GM21717 (cell line): Measurements from ENCODE around the gene DNAH10.
"Not testable (repeated sequence)": the region's sequence is repeated elsewhere in the genome, so short reads cannot be mapped to it uniquely, and the experiment has no call there.

ENCODE experiments used
- ATAC-seq: cut with Tn5 transposase; IDR thresholded peaks from one replicate; pipeline ENCODE4 v1.9.1; 2021; ENCODE audit warnings: mild to moderate bottlenecking, moderate library complexity; ENCODE audit not compliant: unreplicated experiment

DNAH10 gene

GRCh38 chr12:123902821-123903220, 140.7 kb downstream of the DNAH10 start:
- no peak for ATAC-seq

DNA sequence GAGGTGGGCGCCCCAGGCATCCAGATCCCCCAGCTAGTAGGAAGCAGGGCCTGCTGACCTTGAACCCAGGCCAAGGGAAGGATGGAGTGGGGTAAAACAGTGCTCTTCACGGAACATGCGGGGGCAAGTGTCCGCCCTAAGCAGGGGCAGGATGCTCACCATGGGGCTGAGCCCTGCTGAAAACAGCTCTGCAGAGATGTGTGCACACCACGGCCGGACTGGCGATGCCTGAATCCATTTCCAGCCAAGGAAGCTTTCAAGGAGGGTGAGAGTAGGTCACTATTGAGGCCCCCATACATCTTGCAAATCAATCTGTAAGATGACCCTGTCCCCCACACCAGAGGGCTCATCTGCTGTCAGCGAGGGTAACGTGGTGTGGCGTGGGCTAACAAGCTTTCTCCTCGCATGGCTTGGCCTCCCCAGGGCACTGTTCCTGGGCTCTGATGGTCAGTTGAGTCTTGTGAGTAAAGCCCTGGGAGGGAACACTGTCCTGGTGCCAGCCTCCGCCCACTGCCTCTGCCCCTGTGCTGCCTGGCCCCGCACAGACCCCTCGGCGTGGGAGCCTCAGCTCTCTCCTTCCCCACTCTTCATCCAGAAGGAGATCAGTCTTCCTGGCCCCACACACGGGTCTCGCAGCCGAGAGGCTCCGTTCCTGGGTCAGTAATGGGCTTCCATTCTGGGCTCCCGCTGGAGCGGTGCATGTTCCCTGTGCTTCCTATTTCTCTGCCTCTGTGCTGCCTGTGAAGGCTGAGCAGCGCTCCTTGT, 141.4 kb downstream of the DNAH10 start:
- ATAC-seq, result no peak

DNA sequence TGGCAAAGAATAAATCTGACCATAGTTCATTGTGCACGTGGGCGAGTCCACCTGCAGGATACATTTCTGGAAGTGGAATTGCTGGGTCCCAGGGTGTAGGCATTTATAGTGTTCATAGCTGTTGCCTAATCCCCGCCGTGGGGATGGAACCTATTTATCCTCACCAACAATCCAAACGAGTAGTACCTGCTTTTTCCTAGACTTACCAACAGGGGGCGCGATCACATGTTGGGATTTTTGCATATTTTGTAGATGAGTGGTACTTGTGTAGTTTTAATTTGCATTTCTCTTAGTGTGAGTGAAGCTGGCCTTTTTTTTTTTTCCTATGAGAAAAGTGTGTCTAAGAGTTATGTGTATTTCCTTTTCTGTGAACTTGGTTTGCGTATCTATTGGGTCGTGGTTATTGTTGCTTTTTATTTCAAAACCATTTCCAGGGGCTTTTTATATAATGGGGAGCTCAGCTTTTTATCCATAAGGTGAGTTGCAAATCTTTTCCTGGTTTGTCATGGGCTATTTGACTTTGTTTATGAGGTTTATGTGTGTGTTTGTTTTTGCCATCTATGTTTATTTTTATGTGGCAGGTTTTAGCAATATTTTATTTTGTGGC, 143.3 kb downstream of the DNAH10 start:
- ATAC-seq, result no peak

DNA sequence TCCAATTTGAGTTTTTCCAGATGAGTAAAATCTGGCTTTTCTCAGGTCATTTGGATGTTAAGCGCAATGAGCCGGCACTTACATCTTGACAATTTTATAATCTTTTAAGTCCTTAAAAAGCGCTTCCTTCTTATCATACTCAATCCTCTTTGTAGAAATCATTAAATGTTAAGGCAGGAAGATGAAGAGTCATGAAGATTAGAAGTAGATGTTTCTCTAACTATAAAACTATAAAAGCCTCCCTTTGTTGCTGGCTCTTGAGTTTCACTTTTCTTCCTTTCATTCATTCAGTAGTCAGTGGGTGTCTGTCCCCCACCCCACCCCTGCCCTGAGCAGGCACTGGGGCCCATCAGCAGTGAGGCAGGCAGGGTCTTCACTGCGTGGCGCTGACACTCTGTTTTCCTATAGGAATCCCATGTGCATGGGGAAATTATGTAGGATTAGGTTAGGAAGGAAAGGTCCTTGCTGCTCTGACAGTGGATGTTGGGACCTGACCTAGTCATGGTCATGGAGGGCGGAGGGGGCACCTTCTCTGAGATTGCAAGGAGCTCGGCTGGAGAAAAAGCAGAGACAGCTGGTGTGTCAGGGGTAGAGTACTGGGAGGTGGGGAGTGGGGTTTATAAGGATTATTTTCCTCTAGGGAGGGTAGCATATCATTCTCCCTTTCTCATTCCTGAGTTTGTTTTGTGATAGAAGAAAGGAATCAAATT, 144.8 kb downstream of the DNAH10 start:
- no peak for ATAC-seq

DNA sequence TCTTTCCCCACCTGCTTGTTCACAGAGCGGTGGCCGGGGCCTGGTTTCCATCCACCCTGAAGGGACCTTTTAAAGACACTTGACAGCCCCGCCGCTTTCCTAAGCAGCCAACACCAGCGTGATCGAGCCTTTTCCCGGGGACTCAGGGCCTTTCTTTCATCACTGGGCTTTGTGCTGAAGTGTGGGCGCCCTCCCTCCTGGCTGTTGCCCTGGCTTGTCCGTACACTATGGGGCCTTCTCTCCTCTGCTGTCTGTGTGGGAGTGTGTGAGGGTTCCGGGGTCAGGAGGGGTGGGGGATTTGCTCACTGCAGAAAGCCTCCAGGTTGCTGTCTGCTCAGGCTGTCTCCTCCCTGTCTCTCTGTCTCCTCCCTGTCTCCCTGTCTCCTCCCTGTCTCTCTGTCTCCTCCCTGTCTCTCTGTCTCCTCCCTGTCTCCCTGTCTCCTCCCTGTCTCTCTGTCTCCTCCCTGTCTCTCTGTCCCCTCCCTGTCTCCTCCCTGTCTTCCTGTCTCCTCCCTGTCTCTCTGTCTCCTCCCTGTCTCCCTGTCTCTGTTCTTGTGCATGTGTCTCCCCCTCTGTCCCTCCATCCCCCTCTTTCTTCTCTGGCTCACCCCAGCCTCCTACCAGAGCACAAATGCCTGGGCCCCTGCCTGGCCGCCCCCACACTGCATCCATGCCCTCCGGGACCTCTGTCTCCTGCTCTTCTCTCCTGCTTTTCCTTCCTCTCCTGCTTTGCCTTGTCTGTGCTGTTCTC, 145.8 kb downstream of the DNAH10 start:
- no peak for ATAC-seq

- ATAC-seq, result no peak
Observed at GRCh38 chr12:123908884-123909725, 147.0 kb downstream of the DNAH10 start.

DNA sequence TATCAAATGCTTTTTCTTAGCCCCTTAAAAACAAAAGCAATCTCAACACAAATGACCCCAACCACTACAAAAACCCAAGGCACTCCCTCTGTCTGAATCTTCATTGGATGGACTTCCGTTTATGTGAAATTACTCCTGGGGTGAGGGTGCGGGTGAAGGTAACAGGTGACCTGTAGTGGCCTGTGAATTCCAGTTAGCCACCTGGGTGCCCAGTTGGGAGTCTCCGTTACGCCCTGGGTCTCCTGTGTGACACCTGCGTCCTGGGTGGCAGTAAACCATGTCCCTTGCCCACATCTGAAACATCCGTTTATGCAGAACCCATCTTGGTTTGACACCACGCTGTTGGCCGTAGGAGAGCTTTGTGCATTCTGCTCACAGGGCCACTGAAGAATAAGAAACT, 148.0 kb downstream of the DNAH10 start:
- ATAC-seq, result no peak

DNA sequence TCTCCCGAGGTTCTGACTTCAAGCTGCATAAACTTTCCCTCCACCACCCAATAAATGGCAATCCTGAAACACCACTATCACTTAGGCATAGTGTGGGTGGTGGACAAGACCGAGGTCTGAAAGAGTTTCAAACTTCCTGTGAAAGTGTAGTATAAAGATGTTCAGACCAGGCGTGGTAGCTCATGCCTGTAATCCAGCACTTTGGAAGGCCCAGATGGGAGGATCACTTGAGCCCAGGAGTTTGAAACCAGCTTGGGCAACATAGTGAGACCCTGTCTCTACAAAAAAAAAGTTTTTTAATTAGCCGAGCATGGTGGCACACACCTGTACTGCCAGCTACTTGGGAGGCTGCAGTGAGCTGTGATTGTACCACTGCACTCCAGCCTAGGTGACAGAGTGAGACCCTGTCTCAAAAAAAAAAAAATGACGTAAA, 148.7 kb downstream of the DNAH10 start:
- no peak for ATAC-seq

DNA sequence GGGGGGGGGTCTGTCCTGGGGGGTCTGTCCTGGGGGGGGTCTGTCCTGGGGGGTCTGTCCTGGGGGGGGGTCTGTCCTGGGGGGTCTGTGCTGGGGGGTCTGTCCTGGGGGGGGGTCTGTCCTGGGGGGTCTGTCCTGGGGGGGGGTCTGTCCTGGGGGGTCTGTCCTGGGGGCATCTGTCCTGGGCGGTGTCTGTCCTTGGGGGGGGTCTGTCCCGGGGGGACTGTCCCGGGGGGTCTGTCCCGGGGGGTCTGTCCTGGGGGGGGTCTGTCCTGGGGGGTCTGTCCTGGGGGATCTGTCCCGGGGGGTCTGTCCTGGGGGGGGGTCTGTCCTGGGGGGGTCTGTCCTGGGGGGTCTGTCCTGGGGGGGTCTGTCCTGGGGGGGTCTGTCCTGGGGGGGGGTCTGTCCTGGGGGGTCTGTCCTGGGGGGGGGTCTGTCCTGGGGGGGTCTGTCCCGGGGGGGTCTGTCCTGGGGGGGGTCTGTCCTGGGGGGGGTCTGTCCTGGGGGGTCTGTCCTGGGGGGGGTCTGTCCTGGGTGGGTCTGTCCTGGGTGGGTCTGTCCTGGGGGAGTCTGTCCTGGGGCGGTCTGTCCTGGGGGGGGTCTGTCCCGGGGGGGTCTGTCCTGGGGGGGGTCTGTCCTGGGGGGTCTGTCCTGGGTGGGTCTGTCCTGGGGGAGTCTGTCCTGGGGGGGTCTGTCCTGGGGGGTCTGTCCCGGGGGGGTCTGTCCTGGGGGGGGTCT, 149.7 kb downstream of the DNAH10 start:
- not testable (repeated sequence) for ATAC-seq

- no peak for ATAC-seq
Observed at GRCh38 chr12:123912415-123913380, 150.6 kb downstream of the DNAH10 start.

GRCh38 chr12:123914726-123915333, 152.7 kb downstream of the DNAH10 start:
- no peak for ATAC-seq

GRCh38 chr12:123916729-123917128, 154.6 kb downstream of the DNAH10 start:
- ATAC-seq, result no peak

GRCh38 chr12:123917337-123917850, 155.3 kb downstream of the DNAH10 start:
- no peak for ATAC-seq

- ATAC-seq, result no peak
Observed at GRCh38 chr12:123919980-123920360, 157.9 kb downstream of the DNAH10 start.

GRCh38 chr12:123923038-123923437, 160.9 kb downstream of the DNAH10 start:
- no peak for ATAC-seq

GRCh38 chr12:123923927-123924326, 161.8 kb downstream of the DNAH10 start:
- no peak for ATAC-seq

GRCh38 chr12:123924539-123924938, 162.4 kb downstream of the DNAH10 start:
- ATAC-seq, result no peak
